H1 (cell line): ENCODE results near the gene TTF1. TPM values are rescaled to one million over a fixed set of nuclear protein-coding genes. Genes with fewer than 3 reads are reported as not detected.

Experiments used
- CTCF ChIA-PET: fragments of 300-600 bp; sonication (Branson Sonifier 250); formaldehyde crosslinking; loops from one replicate; lab custom pipeline; 2021; ENCODE audit not compliant: partially characterized antibody; lab: Charles Lee
- POLR2A ChIA-PET: fragments of 300-600 bp; sonication (Branson Sonifier 250); formaldehyde crosslinking; loops from one replicate; lab custom pipeline; 2021; ENCODE audit warnings: inconsistent platforms; ENCODE audit not compliant: partially characterized antibody; lab: Charles Lee
- DNase-seq, 2 experiments: peaks; one replicate each; pipeline versions ENCODE4 v3.0.0 to v3.0.0-alpha.2; 2010 to 2022; ENCODE audit warnings: low spot score in 2 of 2, low read depth in 1 of 2, mixed read lengths in 1 of 2
- FAIRE-seq: peaks from 2 replicates; lab custom pipeline; 2011; peaks lifted over from hg19 to GRCh38; lab: Jason Lieb, UNC
- H2AFZ ChIP-seq: 2 replicates; pipeline ENCODE4 v1.8.1; 2012; ENCODE audit warnings: low read length, inconsistent platforms
- H2AK5ac ChIP-seq: 2 replicates; pipeline ENCODE4 v1.6.1; 2013; ENCODE audit warnings: low read depth, low read length
- H2BK120ac ChIP-seq: replicated peaks from 2 replicates; pipeline ENCODE3; 2013; ENCODE audit warnings: low read depth, low read length, inconsistent platforms
- H2BK12ac ChIP-seq: 2 replicates; pipeline ENCODE4 v1.6.1; 2013; ENCODE audit warnings: low read depth, low read length
- H2BK15ac ChIP-seq: 2 replicates; pipeline ENCODE4 v1.6.1; 2013; ENCODE audit warnings: low read length
- H2BK20ac ChIP-seq: 2 replicates; pipeline ENCODE4 v1.6.1; 2013; ENCODE audit warnings: low read length
- H2BK5ac ChIP-seq: 2 replicates; pipeline ENCODE4 v1.6.1; 2013; ENCODE audit warnings: low read depth, low read length
- H3K14ac ChIP-seq: 2 replicates; pipeline ENCODE4 v1.6.1; 2013; ENCODE audit warnings: inconsistent platforms; ENCODE audit not compliant: insufficient read length
- H3K18ac ChIP-seq: 2 replicates; pipeline ENCODE4 v1.6.1; 2013; ENCODE audit warnings: low read length; ENCODE audit errors: extremely low read depth
- H3K23ac ChIP-seq: 2 replicates; pipeline ENCODE4 v1.6.1; 2013; ENCODE audit warnings: inconsistent platforms; ENCODE audit not compliant: insufficient read length
- H3K23me2 ChIP-seq: 2 replicates; pipeline ENCODE4 v1.6.1; 2013; ENCODE audit warnings: low read depth, low read length
- H3K27ac ChIP-seq: 2 replicates; pipeline ENCODE4 v1.6.1; 2011; ENCODE audit warnings: low read depth, low read length, inconsistent platforms
- H3K27me3 ChIP-seq, 4 experiments: replicated peaks in 1 of 4; 1 replicate in 1 of 4; 2 replicates in 3 of 4; pipeline versions ENCODE4 v1.6.1 to v1.8.1; 2011 to 2013; ENCODE audit warnings: low read length in 3 of 4, mild to moderate bottlenecking in 3 of 4, inconsistent platforms in 2 of 4, mixed read lengths in 2 of 4, moderate library complexity in 1 of 4; ENCODE audit not compliant: control insufficient read depth in 3 of 4, insufficient read depth in 3 of 4; ENCODE audit errors: extremely low read depth in 1 of 4
- H3K36me3 ChIP-seq, 4 experiments: 2 replicates each; pipeline versions ENCODE4 v1.6.1 to v1.8.1; 2011 to 2013; ENCODE audit warnings: mild to moderate bottlenecking in 4 of 4, low read length in 3 of 4, moderate library complexity in 2 of 4, control low read depth in 1 of 4, inconsistent platforms in 1 of 4; ENCODE audit not compliant: insufficient read depth in 4 of 4, control insufficient read depth in 2 of 4
- H3K4ac ChIP-seq: replicated peaks from 2 replicates; pipeline ENCODE3; 2013; ENCODE audit warnings: low read length, low read depth, mixed read lengths, inconsistent platforms; ENCODE audit not compliant: insufficient read length
- H3K4me1 ChIP-seq, 4 experiments: replicated peaks in 1 of 4; 1 replicate in 1 of 4; 2 replicates in 3 of 4; pipeline versions ENCODE4 v1.6.1 to v1.8.1; 2011 to 2013; ENCODE audit warnings: low read length in 3 of 4, inconsistent platforms in 2 of 4, mixed read lengths in 1 of 4; ENCODE audit not compliant: insufficient read depth in 4 of 4, control insufficient read depth in 3 of 4
- H3K4me2 ChIP-seq, 2 experiments: 2 replicates each; pipeline versions ENCODE4 v1.6.1 to v1.8.1; 2011 to 2013; ENCODE audit warnings: low read depth in 2 of 2, low read length in 2 of 2, control low read depth in 1 of 2, inconsistent platforms in 1 of 2, mild to moderate bottlenecking in 1 of 2; ENCODE audit not compliant: insufficient read depth in 1 of 2
- H3K4me3 ChIP-seq, 4 experiments: fragments of 200-600, 300-600 bp in 1 of 4; sonication (generic), shearing (Covaris generic), sonication (Bioruptor Twin) in 1 of 4; 2 replicates each; pipeline versions ENCODE4 v1.5.1 to v1.8.1; 2011 to 2016; ENCODE audit warnings: low read length in 4 of 4, low read depth in 3 of 4, control low read depth in 2 of 4, inconsistent platforms in 2 of 4, mild to moderate bottlenecking in 2 of 4, mixed read lengths in 1 of 4, moderate library complexity in 1 of 4; ENCODE audit not compliant: insufficient read depth in 2 of 4; ENCODE audit errors: extremely low read depth in 1 of 4
- H3K56ac ChIP-seq: replicated peaks from 2 replicates; pipeline ENCODE3; 2013; ENCODE audit warnings: low read depth, mild to moderate bottlenecking, mixed read lengths, low read length, inconsistent platforms; ENCODE audit not compliant: insufficient read length
- H3K79me1 ChIP-seq: 2 replicates; pipeline ENCODE4 v1.6.1; 2013; ENCODE audit warnings: low read depth, low read length, control low read depth
- H3K79me2 ChIP-seq, 2 experiments: 2 replicates each; pipeline versions ENCODE4 v1.6.1 to v1.8.1; 2012 to 2013; ENCODE audit warnings: low read length in 2 of 2, mild to moderate bottlenecking in 2 of 2, inconsistent platforms in 1 of 2; ENCODE audit not compliant: insufficient read depth in 2 of 2, control insufficient read depth in 1 of 2
- H3K9ac ChIP-seq, 4 experiments: replicated peaks in 1 of 4; 1 replicate in 1 of 4; 2 replicates in 3 of 4; pipeline versions ENCODE4 v1.6.1 to v1.8.1; 2011 to 2013; ENCODE audit warnings: low read depth in 3 of 4, low read length in 3 of 4, control low read depth in 2 of 4, mild to moderate bottlenecking in 2 of 4, moderate library complexity in 2 of 4, inconsistent platforms in 1 of 4; ENCODE audit errors: extremely low read depth in 1 of 4
- H3K9me3 ChIP-seq, 2 experiments: 2 replicates each; pipeline versions ENCODE4 v1.6.1 to v1.8.1; 2012 to 2013; ENCODE audit warnings: mild to moderate bottlenecking in 2 of 2, moderate library complexity in 2 of 2, control low read depth in 1 of 2, inconsistent platforms in 1 of 2, low read depth in 1 of 2, low read length in 1 of 2, mixed read lengths in 1 of 2; ENCODE audit not compliant: insufficient read depth in 2 of 2
- H4K20me1 ChIP-seq, 2 experiments: replicated peaks in 1 of 2; 2 replicates each; pipeline versions ENCODE3 to v1.8.1; 2011 to 2013; ENCODE audit warnings: inconsistent platforms in 2 of 2, low read length in 2 of 2, mild to moderate bottlenecking in 1 of 2; ENCODE audit not compliant: insufficient read depth in 2 of 2, control insufficient read depth in 1 of 2
- H4K5ac ChIP-seq: 2 replicates; pipeline ENCODE4 v1.6.1; 2013; ENCODE audit warnings: low read length, low read depth, mixed read lengths, inconsistent platforms; ENCODE audit not compliant: insufficient read length
- H4K8ac ChIP-seq: 2 replicates; pipeline ENCODE4 v1.8.0; 2013; ENCODE audit warnings: mild to moderate bottlenecking, moderate library complexity, low read length, inconsistent platforms; ENCODE audit not compliant: insufficient read depth; ENCODE audit errors: extremely low read depth
- H4K91ac ChIP-seq: replicated peaks from 2 replicates; pipeline ENCODE3; 2013; ENCODE audit warnings: low read length, mixed read lengths, inconsistent platforms; ENCODE audit not compliant: insufficient read length
- CTBP2 ChIP-seq: IDR thresholded peaks from 2 replicates; pipeline ENCODE4 v1.7.0; 2011; ENCODE audit warnings: borderline replicate concordance, mild to moderate bottlenecking, moderate library complexity, mixed read lengths, low read length; ENCODE audit not compliant: insufficient read depth, insufficient read length
- EGR1 ChIP-seq: IDR thresholded peaks from 2 replicates; pipeline ENCODE4 v1.6.1; 2011; ENCODE audit warnings: low read depth, low read length, borderline replicate concordance
- GABPA ChIP-seq: IDR thresholded peaks from 2 replicates; pipeline ENCODE4 v1.6.1; 2011; ENCODE audit warnings: mild to moderate bottlenecking, low read length, moderate library complexity, borderline replicate concordance; ENCODE audit not compliant: insufficient read depth
- HDAC2 ChIP-seq, 2 experiments: fragments of 300-600 bp in 1 of 2; sonication (generic) in 1 of 2; IDR thresholded peaks; 2 replicates each; pipeline ENCODE4 v1.6.1; 2011 to 2012; ENCODE audit warnings: low read depth in 2 of 2, low read length in 2 of 2, mild to moderate bottlenecking in 2 of 2, moderate library complexity in 2 of 2, borderline replicate concordance in 1 of 2, inconsistent platforms in 1 of 2
- NANOG ChIP-seq: IDR thresholded peaks from 2 replicates; pipeline ENCODE4 v1.6.1; 2011; ENCODE audit warnings: low read length, low read depth, mild to moderate bottlenecking, inconsistent platforms; ENCODE audit not compliant: insufficient read depth, poor library complexity, severe bottlenecking
- PHF8 ChIP-seq: fragments of 200-600 bp; sonication (generic); conservative IDR thresholded peaks from 2 replicates; pipeline ENCODE4 v1.7.1; 2012; ENCODE audit warnings: low read depth, mild to moderate bottlenecking, inconsistent platforms, low read length, moderate library complexity
- POU5F1 ChIP-seq: IDR thresholded peaks from 2 replicates; pipeline ENCODE4 v1.6.1; 2011; ENCODE audit warnings: low read depth, mild to moderate bottlenecking, low read length, moderate library complexity
- RAD21 ChIP-seq, 2 experiments: IDR thresholded peaks in 1 of 2; conservative IDR thresholded peaks in 1 of 2; 2 replicates each; pipeline ENCODE4 v1.6.1; 2011; ENCODE audit warnings: low read depth in 2 of 2, low read length in 2 of 2, improper control_type of control experiment in 1 of 2, inconsistent platforms in 1 of 2, mild to moderate bottlenecking in 1 of 2, moderate library complexity in 1 of 2
- RBBP5 ChIP-seq: IDR thresholded peaks from 2 replicates; pipeline ENCODE4 v1.7.1; 2012; ENCODE audit warnings: low read depth, mild to moderate bottlenecking, inconsistent platforms, low read length, moderate library complexity, borderline replicate concordance
- RXRA ChIP-seq: IDR thresholded peaks from 2 replicates; pipeline ENCODE4 v1.6.1; 2011; ENCODE audit warnings: low read depth, mild to moderate bottlenecking, low read length, moderate library complexity; ENCODE audit not compliant: insufficient read depth
- SP4 ChIP-seq: IDR thresholded peaks from 2 replicates; pipeline ENCODE4 v1.6.1; 2012; ENCODE audit warnings: low read length, inconsistent platforms
- SRF ChIP-seq: IDR thresholded peaks from 2 replicates; pipeline ENCODE4 v1.6.1; 2011; ENCODE audit warnings: mild to moderate bottlenecking, low read depth, low read length, moderate library complexity
- SUZ12 ChIP-seq: fragments of 200-600 bp; sonication (generic); IDR thresholded peaks from 2 replicates; pipeline ENCODE4 v1.6.1; 2012; ENCODE audit warnings: mild to moderate bottlenecking, inconsistent platforms, low read length, moderate library complexity, mixed read lengths
- TCF12 ChIP-seq: IDR thresholded peaks from 2 replicates; pipeline ENCODE4 v1.6.1; 2011; ENCODE audit warnings: low read depth, mild to moderate bottlenecking, low read length
- WGBS, 2 experiments: shearing (Covaris generic) in 1 of 2; methylation state at CpG; one replicate each; pipeline versions ENCODE4 v1.1.6 to v1.1.7; 2013 to 2015; ENCODE audit warnings: low lambda C conversion rate in 2 of 2, mixed read lengths in 2 of 2, inconsistent platforms in 1 of 2, low coverage in 1 of 2, missing lambda C conversion rate in 1 of 2; ENCODE audit not compliant: insufficient replicate concordance in 2 of 2, insufficient coverage in 1 of 2, insufficient read length in 1 of 2; ENCODE audit errors: extremely low coverage in 1 of 2, missing lambda C conversion rate in 1 of 2; 5-methylcytosine and 5-hydroxymethylcytosine counted together
- polyA plus RNA-seq, 7 experiments: library from polyadenylated mRNA; depleted of rRNA in 3 of 7; stranded (reverse) in 5 of 7; unstranded in 2 of 7; fragments of >200 nt in 5 of 7; fragments of 200-250 nt in 2 of 7; gene quantifications; 1 replicate in 5 of 7; 2 replicates in 1 of 7; 4 replicates in 1 of 7; pipeline versions ENCODE4 v1.2.1 to v1.2.3, GENCODE V29; 2011 to 2013; ENCODE audit warnings: missing spikeins in 2 of 7, mixed read lengths in 2 of 7
- total RNA-seq: library from RNA; stranded (reverse); fragmentation: NEBNext Ultra II Directional; extraction: Animal tissue kit (Norgen Biotek cat#: 25700); gene quantifications from 2 replicates; pipeline ENCODE4 v1.2.1, GENCODE V29; 2021

TTF1 gene
- total and polyA plus RNA-seq, 2 of the 8 experiments (the other 6 are each of a cell fraction or from before 2014, with no cell fraction given), result 7.8 to 22.2 TPM

DNA sequence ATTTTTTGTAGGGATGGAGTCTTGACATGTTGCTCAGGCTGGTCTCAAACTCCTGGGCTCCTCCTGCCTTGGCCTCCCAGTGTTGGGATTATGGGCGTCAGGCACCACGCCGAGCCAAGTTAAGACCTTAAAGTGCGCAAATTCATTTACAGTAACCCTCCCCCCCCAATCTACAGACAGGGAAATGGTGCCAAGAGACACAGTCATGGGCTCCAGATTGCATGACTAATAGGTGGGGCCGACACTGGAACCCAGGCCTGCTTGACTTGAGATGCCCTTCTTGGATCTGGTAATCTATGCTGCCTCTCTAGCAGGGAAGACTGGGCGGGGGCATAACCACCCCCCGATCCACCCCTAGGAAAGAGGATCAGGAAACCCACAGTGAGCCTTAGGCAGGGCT lies 19.5 kb downstream of the TTF1 start:
- Histone ChIP-seq H2BK20ac (no peak overlapping the region), H2BK15ac (no peak overlapping the region), H3K9me3 (no peaks in the 10 kb centered on the region), H3K18ac (no peak overlapping the region), H3K79me2 (no peaks in the 10 kb centered on the region), H4K20me1 (no peaks in the 10 kb centered on the region), H3K4me2 (no peak overlapping the region), H4K8ac (no peak overlapping the region), H2AK5ac (no peak overlapping the region), H3K27ac (no peak overlapping the region), H3K4ac (no peak overlapping the region), H3K23me2 (no peaks in the 10 kb centered on the region), H3K79me1 (no peaks in the 10 kb centered on the region), H3K36me3 (peaks cover 36 to 81% (median 65%) of the 10 kb centered on the region in 4 experiments; a peak in 7 of 8 replicates), H3K9ac (no peak overlapping the region), H4K5ac (no peak overlapping the region), H3K23ac (no peak overlapping the region), H2BK120ac (no peak overlapping the region), H4K91ac (no peak overlapping the region), H3K14ac (no peak overlapping the region), H3K4me1 (no peaks in the 10 kb centered on the region), H3K56ac (no peak overlapping the region), H2BK5ac (no peak overlapping the region), H2BK12ac (no peak overlapping the region), H3K27me3 (no peaks in the 10 kb centered on the region), H2AFZ (no peak overlapping the region), H3K4me3 (no peak overlapping the region)
- 93% methylated on average over 7 of the region's 7 CpGs; no CpG with 5 or more reads in 1 of the 2 experiments for WGBS, 2 experiments
- ChIA-PET CTCF (no interaction called here), POLR2A (interaction anchor here (1.4 kb wide), 1 partner anchor 9 kb away, joined by 5 read pairs; no protein-coding TSS in a partner anchor)
- FAIRE-seq (no peak), DNase-seq (no peak)
- TF ChIP-seq SUZ12, result no peak
- TF ChIP-seq RBBP5, result no peak
- no peak for TF ChIP-seq EGR1
- no peak for TF ChIP-seq SRF
- no peak for TF ChIP-seq CTBP2
- TF ChIP-seq POU5F1, result no peak
- TF ChIP-seq RAD21 (IDR thresholded peaks at IDR 0.05 in 1 of 2, conservative IDR thresholded peaks at IDR 0.05 in 1 of 2; ENCODE audit: low read depth in 2 of 2, low read length in 2 of 2), result no peak
- no peak for TF ChIP-seq GABPA
- no peak for TF ChIP-seq NANOG
- no peak for TF ChIP-seq TCF12
- TF ChIP-seq RXRA, result no peak
- TF ChIP-seq PHF8, result no peak
- no peak for TF ChIP-seq HDAC2 (IDR thresholded peaks at IDR 0.05; ENCODE audit: borderline replicate concordance in 1 of 2, low read depth in 2 of 2, low read length in 2 of 2)
- TF ChIP-seq SP4, result no peak
